ENCODE results near the gene EPAS1.

Gene EPAS1

GRCh38 chr2:46373238-46373637 lies 76.0 kb downstream of the EPAS1 start:
- H3K4me1 ChIP-seq (ENCODE audit: insufficient read depth, low read length) = no peaks in the 10 kb centered on the region
- H3K4me3 ChIP-seq (ENCODE audit: low read length) = no peak overlapping the region
- no peak overlapping the region for H3K27ac ChIP-seq (ENCODE audit: low read depth, low read length)
- H3K9me3 ChIP-seq (ENCODE audit: insufficient read depth, low read depth, low read length) = 0 out of 2 replicates have a peak, but pooled peaks cover 3% of the 10 kb centered on the region
- H3K9ac ChIP-seq (ENCODE audit: low read depth, low read length) = no peak overlapping the region
- 92% methylated on average over 4 of the region's 4 CpGs for WGBS
- H3K27me3 ChIP-seq (ENCODE audit: insufficient read depth, low read length) = no peaks in the 10 kb centered on the region
- H3K36me3 ChIP-seq (ENCODE audit: insufficient read depth, low read length) = no peaks in the 10 kb centered on the region

GRCh38 chr2:46375566-46376125 lies 78.4 kb downstream of the EPAS1 start:
- 95% methylated on average over 12 of the region's 12 CpGs for WGBS
- Histone ChIP-seq H3K27ac (ENCODE audit: low read depth, low read length) (no peak overlapping the region), H3K4me1 (ENCODE audit: insufficient read depth, low read length) (no peaks in the 10 kb centered on the region), H3K27me3 (ENCODE audit: insufficient read depth, low read length) (no peaks in the 10 kb centered on the region), H3K9me3 (ENCODE audit: insufficient read depth, low read depth, low read length) (0 out of 2 replicates have a peak, but pooled peaks cover 3% of the 10 kb centered on the region), H3K9ac (ENCODE audit: low read depth, low read length) (no peak overlapping the region), H3K4me3 (ENCODE audit: low read length) (no peak overlapping the region), H3K36me3 (ENCODE audit: insufficient read depth, low read length) (no peaks in the 10 kb centered on the region)

- Histone ChIP-seq H3K36me3 (ENCODE audit: insufficient read depth, low read length) (no peaks in the 10 kb centered on the region), H3K4me3 (ENCODE audit: low read length) (no peak overlapping the region), H3K9me3 (ENCODE audit: insufficient read depth, low read depth, low read length) (0 out of 2 replicates have a peak, but pooled peaks cover 3% of the 10 kb centered on the region), H3K27me3 (ENCODE audit: insufficient read depth, low read length) (no peaks in the 10 kb centered on the region), H3K27ac (ENCODE audit: low read depth, low read length) (no peak overlapping the region), H3K4me1 (ENCODE audit: insufficient read depth, low read length) (no peaks in the 10 kb centered on the region), H3K9ac (ENCODE audit: low read depth, low read length) (no peak overlapping the region)
- 91% methylated on average over 7 of the region's 7 CpGs for WGBS
These were observed 79.4 kb downstream of the EPAS1 start for GRCh38 chr2:46376586-46376985.

- Histone ChIP-seq H3K9me3 (ENCODE audit: insufficient read depth, low read depth, low read length) (0 out of 2 replicates have a peak, but pooled peaks cover 3% of the 10 kb centered on the region), H3K9ac (ENCODE audit: low read depth, low read length) (no peak overlapping the region), H3K4me3 (ENCODE audit: low read length) (no peak overlapping the region), H3K36me3 (ENCODE audit: insufficient read depth, low read length) (no peaks in the 10 kb centered on the region), H3K27ac (ENCODE audit: low read depth, low read length) (no peak overlapping the region), H3K27me3 (ENCODE audit: insufficient read depth, low read length) (no peaks in the 10 kb centered on the region), H3K4me1 (ENCODE audit: insufficient read depth, low read length) (no peaks in the 10 kb centered on the region)
- WGBS = 91% methylated on average over 12 of the region's 12 CpGs
These were observed 79.9 kb downstream of the EPAS1 start for GRCh38 chr2:46377101-46377581.

GRCh38 chr2:46377666-46378560 lies 80.7 kb downstream of the EPAS1 start:
- 93% methylated on average over 16 of the region's 16 CpGs for WGBS
- Histone ChIP-seq H3K36me3 (ENCODE audit: insufficient read depth, low read length) (no peaks in the 10 kb centered on the region), H3K9me3 (ENCODE audit: insufficient read depth, low read depth, low read length) (0 out of 2 replicates have a peak, but pooled peaks cover 3% of the 10 kb centered on the region), H3K9ac (ENCODE audit: low read depth, low read length) (no peak overlapping the region), H3K4me1 (ENCODE audit: insufficient read depth, low read length) (no peaks in the 10 kb centered on the region), H3K4me3 (ENCODE audit: low read length) (no peak overlapping the region), H3K27ac (ENCODE audit: low read depth, low read length) (no peak overlapping the region), H3K27me3 (ENCODE audit: insufficient read depth, low read length) (no peaks in the 10 kb centered on the region)

GRCh38 chr2:46378616-46379015 lies 81.4 kb downstream of the EPAS1 start:
- Histone ChIP-seq H3K9ac (ENCODE audit: low read depth, low read length) (no peak overlapping the region), H3K27ac (ENCODE audit: low read depth, low read length) (no peak overlapping the region)
- WGBS = 90% methylated on average over 3 of the region's 3 CpGs

GRCh38 chr2:46379213-46380037 lies 82.2 kb downstream of the EPAS1 start:
- Histone ChIP-seq H3K36me3 (ENCODE audit: insufficient read depth, low read length) (no peaks in the 10 kb centered on the region), H3K27me3 (ENCODE audit: insufficient read depth, low read length) (no peaks in the 10 kb centered on the region), H3K9me3 (ENCODE audit: insufficient read depth, low read depth, low read length) (no peaks in the 10 kb centered on the region), H3K4me3 (ENCODE audit: low read length) (no peak overlapping the region), H3K9ac (ENCODE audit: low read depth, low read length) (no peak overlapping the region), H3K4me1 (ENCODE audit: insufficient read depth, low read length) (no peaks in the 10 kb centered on the region), H3K27ac (ENCODE audit: low read depth, low read length) (no peak overlapping the region)
- WGBS = 88% methylated on average over 8 of the region's 9 CpGs

More at GRCh38 chr2:46378616-46379015, 81.4 kb downstream of the EPAS1 start:
- Histone ChIP-seq H3K4me3 (ENCODE audit: low read length) (no peak overlapping the region), H3K27me3 (ENCODE audit: insufficient read depth, low read length) (no peaks in the 10 kb centered on the region), H3K36me3 (ENCODE audit: insufficient read depth, low read length) (no peaks in the 10 kb centered on the region), H3K9me3 (ENCODE audit: insufficient read depth, low read depth, low read length) (no peaks in the 10 kb centered on the region), H3K4me1 (ENCODE audit: insufficient read depth, low read length) (no peaks in the 10 kb centered on the region)

- Histone ChIP-seq H3K27me3 (ENCODE audit: insufficient read depth, low read length) (no peaks in the 10 kb centered on the region), H3K4me3 (ENCODE audit: low read length) (no peak overlapping the region), H3K9ac (ENCODE audit: low read depth, low read length) (no peak overlapping the region), H3K9me3 (ENCODE audit: insufficient read depth, low read depth, low read length) (no peaks in the 10 kb centered on the region), H3K27ac (ENCODE audit: low read depth, low read length) (no peak overlapping the region), H3K36me3 (ENCODE audit: insufficient read depth, low read length) (no peaks in the 10 kb centered on the region), H3K4me1 (ENCODE audit: insufficient read depth, low read length) (no peaks in the 10 kb centered on the region)
- 93% methylated on average over 22 of the region's 22 CpGs for WGBS
These were observed 83.1 kb downstream of the EPAS1 start for GRCh38 chr2:46380038-46380940.

GRCh38 chr2:46381263-46381849 lies 84.1 kb downstream of the EPAS1 start:
- WGBS = 89% methylated on average over 8 of the region's 8 CpGs
- Histone ChIP-seq H3K9ac (ENCODE audit: low read depth, low read length) (no peak overlapping the region), H3K4me1 (ENCODE audit: insufficient read depth, low read length) (no peaks in the 10 kb centered on the region), H3K27me3 (ENCODE audit: insufficient read depth, low read length) (no peaks in the 10 kb centered on the region), H3K9me3 (ENCODE audit: insufficient read depth, low read depth, low read length) (no peaks in the 10 kb centered on the region), H3K36me3 (ENCODE audit: insufficient read depth, low read length) (no peaks in the 10 kb centered on the region), H3K4me3 (ENCODE audit: low read length) (no peak overlapping the region), H3K27ac (ENCODE audit: low read depth, low read length) (no peak overlapping the region)

GRCh38 chr2:46381871-46382270 lies 84.7 kb downstream of the EPAS1 start:
- 97% methylated on average over 8 of the region's 8 CpGs for WGBS
- no peak overlapping the region for H3K4me3 ChIP-seq (ENCODE audit: low read length)
- no peaks in the 10 kb centered on the region for H3K4me1 ChIP-seq (ENCODE audit: insufficient read depth, low read length)
- H3K36me3 ChIP-seq (ENCODE audit: insufficient read depth, low read length) = no peaks in the 10 kb centered on the region
- no peaks in the 10 kb centered on the region for H3K27me3 ChIP-seq (ENCODE audit: insufficient read depth, low read length)
- no peak overlapping the region for H3K9ac ChIP-seq (ENCODE audit: low read depth, low read length)
- H3K9me3 ChIP-seq (ENCODE audit: insufficient read depth, low read depth, low read length) = no peaks in the 10 kb centered on the region
- H3K27ac ChIP-seq (ENCODE audit: low read depth, low read length) = no peak overlapping the region
